ENCODE data around the gene PPCDC.

The PPCDC gene

GRCh38 chr15:75043509-75044257 lies 20.3 kb downstream of the PPCDC start:
- DNase-seq (ENCODE audit: low read depth), result peak; percentile 99

GRCh38 chr15:75044258-75044878 lies 21.0 kb downstream of the PPCDC start:
- DNase-seq (ENCODE audit: low read depth), result no peak

DNA sequence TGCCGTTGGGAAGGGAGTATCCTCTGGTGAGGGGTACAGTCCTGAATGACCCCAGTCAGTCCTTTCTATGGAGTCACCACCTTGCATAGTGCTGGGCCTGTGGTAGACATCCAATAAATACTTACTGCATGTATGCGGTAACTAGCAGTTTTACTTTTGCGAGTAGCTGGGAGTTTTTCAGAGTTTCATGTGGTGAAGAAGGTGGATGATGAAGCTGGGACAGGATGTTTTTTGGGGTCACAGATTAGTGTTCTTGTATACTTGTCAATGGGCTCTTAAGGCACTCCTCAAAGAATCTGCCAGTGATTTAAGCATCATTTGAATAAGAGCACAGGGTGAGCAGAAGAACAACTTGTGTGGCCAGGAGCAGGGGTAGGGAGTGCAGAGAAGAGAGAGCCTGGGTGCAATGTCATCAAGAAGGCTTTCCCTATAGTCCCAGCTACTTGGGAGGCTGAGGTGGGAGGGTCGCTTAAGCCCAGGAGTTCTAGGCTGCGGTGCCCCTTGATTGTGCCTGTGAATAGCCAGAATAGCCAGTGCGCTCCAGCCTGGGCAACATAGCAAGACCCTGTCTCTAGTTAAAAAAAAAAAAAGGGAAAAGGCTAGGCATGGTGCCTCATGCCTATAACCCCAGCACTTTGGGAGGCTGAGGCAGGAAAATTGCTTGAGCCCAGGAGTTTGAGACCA lies 22.1 kb downstream of the PPCDC start:
- no peak for DNase-seq (ENCODE audit: low read depth)

DNA sequence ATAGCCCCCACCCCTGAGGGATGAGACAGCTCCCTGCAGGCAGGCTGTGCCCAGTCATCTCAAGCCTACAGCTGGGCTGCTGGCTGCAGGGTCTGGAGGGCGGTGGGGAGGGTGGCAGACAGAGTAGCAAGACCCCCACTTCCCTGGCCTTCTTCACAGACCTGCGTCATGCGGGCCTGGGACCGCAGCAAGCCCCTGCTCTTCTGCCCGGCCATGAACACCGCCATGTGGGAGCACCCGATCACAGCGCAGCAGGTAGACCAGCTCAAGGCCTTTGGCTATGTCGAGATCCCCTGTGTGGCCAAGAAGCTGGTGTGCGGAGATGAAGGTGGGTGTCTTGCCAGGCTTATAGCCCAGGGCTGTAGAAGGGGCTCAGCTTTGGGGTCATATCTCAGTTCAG lies 25.0 kb downstream of the PPCDC start:
- no peak for DNase-seq (ENCODE audit: low read depth)

DNA sequence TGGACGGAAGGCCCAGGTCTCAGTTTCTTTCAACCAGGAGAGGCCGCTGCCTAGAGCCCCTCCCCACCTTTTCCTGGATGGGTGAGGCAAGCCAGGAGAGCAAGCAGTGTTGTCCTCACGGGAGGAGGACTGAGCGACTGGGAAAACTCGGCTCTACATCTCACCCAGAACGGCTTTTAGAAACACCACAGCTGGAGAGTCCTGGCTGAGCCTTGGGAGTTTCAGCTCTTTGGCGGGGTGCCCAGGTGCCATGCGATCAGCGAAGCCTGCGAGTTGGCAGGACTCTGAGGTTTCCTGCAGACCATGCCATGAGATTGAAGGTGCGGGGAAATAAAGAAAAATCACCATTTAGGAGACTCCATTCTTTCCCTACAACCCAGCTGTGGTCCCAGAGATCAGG lies 26.0 kb downstream of the PPCDC start:
- no peak for DNase-seq (ENCODE audit: low read depth)

- DNase-seq (ENCODE audit: low read depth), result no peak
Measured at GRCh38 chr15:75050283-75050682, 26.9 kb downstream of the PPCDC start.

- DNase-seq (ENCODE audit: low read depth), result no peak
Measured at GRCh38 chr15:75051191-75051608, 27.8 kb downstream of the PPCDC start.

DNA sequence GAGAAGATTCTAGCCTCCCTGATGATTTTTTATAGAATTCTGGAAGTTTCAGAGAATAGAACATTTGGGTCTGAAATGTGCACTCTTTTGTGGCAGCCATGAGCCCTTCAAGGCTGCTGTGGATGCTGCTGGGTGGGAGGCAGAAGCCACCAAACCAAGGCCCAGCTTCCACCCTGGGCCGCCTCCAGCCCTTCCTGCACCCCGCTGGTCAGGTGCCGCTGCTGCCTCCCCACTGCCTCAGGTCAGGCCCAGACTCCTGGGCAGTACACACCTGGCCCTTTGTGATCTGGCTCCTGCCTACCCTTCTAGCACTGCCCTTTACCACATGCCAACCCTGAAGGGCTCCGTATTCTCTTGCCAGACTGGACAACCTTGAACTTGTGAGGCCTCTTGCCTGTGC lies 28.3 kb downstream of the PPCDC start:
- no peak for DNase-seq (ENCODE audit: low read depth)

- DNase-seq (ENCODE audit: low read depth), result no peak
Measured at GRCh38 chr15:75052972-75053747, 29.8 kb downstream of the PPCDC start.

DNA sequence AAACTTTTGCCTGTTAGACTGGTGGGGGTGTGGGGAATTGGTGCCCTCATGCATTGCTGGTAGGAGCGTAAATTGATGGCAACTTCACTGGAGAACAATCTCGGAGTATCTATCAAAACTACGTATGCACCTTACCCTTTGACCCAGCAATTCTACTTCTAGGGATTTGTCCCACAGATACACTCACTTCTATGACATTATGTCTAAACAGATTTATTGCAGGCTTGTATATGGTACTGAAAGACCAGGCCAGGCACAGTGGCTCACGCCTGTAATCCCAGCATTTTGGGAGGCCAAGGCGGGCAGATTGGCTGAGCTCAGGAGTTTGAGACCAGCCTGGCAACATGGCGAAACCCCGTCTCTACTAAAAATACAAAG lies 30.3 kb downstream of the PPCDC start:
- no peak for DNase-seq (ENCODE audit: low read depth)

DNA sequence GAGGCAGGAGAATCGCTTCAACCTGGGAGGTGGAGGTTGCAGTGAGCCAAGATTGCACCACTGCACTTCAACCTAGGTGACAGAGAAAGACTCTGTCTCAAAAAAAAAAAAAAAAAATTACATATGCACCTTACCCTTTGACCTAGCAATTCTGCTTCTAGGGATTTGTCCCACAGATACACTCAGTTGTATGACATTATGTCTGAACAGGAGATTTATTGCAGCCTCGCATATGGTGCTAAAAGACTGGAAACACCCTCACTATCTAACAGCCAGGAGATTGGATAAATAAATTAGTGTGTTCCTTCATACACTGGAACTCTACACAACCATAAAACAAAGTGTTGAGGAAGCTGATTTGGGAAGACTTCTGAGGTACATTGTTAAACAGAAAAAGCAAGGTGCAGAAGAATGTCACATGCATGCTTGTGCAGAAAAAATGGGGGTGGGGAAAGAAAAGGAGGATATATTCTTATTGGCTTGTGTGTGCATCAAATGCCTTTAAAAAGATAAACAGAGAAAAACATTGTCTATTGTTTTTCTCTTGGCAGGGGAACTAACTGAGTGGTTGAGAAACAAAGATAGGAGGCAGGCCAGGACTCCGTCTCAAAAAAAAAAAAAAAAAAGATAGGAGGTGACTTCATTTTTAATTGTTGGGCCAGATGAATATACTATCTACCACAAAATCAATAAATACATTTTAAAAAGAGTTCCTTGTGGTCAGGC lies 30.9 kb downstream of the PPCDC start:
- DNase-seq (ENCODE audit: low read depth), result no peak

DNA sequence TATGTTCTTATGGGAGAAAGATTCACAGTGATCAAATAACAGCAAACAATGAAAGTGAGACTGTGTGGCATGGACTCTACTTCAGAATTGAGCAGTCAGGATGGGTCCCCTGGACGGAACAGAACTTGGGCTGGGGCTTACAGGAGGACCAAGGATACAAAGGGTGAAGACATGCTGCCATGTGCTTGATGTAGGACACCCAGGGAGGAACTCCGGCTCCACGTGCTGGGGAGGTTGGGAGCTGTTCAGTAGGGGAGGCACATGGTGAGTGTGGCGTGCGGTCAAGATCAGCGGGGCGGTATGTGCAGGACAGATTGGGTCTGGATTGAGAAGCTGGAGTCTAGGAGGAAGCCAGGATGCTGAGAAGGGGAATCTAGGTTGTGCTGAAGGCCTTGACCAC lies 32.6 kb downstream of the PPCDC start:
- no peak for DNase-seq (ENCODE audit: low read depth)

- no peak for DNase-seq (ENCODE audit: low read depth)
Measured at GRCh38 chr15:75058127-75058905, 34.9 kb downstream of the PPCDC start.

DNA sequence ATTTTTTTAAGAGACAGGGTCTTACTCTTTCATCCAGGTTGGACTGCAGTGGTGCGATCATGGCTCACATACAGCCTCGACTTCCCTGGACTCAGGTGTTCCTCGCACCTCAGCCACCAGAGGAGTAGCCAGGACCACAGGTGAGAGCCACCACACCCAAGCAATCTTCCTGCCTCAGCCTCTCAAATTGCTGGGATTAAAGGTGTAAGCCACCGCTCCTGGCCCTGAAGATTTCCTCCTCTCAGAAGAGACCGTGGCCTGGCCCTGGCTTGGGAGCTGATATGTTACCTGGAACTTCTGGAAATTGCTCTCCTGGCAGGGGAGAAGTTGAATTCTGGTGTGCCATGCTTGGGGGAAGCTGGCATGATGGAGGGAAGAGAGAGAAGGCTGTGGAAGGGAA lies 36.2 kb downstream of the PPCDC start:
- DNase-seq (ENCODE audit: low read depth), result no peak

DNA sequence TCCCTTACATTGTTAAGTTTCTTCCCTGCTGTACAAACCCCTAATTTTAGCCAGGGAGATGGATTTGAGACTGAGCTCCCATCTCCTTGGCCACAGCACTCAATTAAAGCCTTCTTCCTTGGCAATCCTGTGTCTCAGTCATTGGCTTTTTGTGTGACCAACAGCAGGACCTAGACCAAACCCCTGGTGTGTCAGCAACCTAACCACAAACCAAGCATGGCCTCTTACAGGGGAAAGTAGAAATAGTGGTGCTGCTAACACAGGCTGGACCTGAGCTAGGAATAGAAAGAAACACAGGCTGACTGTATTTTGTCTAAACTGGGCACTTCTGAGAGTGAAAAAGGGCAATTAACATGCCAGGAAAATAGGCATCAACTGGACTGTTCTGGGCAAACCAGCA lies 37.9 kb downstream of the PPCDC start:
- DNase-seq (ENCODE audit: low read depth), result peak; percentile 36

GRCh38 chr15:75062706-75063105 lies 39.3 kb downstream of the PPCDC start:
- no peak for DNase-seq (ENCODE audit: low read depth)

GRCh38 chr15:75063338-75063737 lies 39.9 kb downstream of the PPCDC start:
- DNase-seq (ENCODE audit: low read depth), result peak; percentile 45

DNA sequence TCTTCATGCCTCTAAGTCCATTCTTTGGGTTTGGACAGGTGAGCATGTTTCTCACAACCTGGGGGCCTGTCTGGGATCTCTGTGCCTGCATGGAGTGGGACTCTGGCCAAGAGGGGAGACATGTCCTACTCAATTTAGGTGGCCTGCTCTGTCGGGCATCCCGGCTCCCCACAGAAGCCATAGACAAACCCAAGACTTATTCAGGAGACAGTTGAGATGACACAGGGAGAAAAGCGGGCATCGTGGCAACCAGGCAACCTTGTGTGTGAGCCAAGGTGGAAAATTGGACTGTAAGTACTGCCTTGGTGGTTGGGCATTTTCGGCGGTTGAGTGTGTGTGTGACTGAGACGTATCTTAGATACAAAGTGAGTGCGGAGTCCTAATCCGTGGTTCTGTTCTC lies 40.5 kb downstream of the PPCDC start:
- DNase-seq (ENCODE audit: low read depth), result no peak

GRCh38 chr15:75064846-75065245 lies 41.5 kb downstream of the PPCDC start:
- DNase-seq (ENCODE audit: low read depth), result no peak

DNA sequence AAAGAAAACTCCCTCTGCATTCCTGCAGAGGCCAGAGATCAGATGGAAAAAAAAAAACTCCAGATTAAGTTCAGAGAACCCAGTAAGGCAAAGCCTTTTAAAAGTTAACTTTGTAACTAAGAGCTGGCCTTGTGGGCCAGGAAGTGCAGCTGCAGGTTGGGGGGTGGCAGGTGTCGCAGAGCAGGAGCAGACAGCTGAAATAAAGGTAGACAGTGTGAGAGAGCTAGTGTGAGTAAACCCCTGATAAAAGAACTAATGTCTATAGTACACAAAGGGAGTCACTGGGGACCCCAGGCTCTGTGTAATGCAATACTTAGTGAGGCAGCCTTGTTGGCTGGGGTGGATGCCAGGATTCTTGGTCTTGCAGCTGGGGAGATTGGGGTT lies 42.1 kb downstream of the PPCDC start:
- DNase-seq (ENCODE audit: low read depth), result no peak

GRCh38 chr15:75065851-75066509 lies 42.6 kb downstream of the PPCDC start:
- DNase-seq (ENCODE audit: low read depth), result no peak

Measured in stromal cell of bone marrow (primary cell).